Measurements from ENCODE around the gene ITGB1. TPM values are rescaled to one million over a fixed set of nuclear protein-coding genes. Genes with fewer than 3 reads are reported as not detected.

Gene ITGB1
- total RNA-seq, 1 experiment from 2014 or later, result 223 TPM

DNA sequence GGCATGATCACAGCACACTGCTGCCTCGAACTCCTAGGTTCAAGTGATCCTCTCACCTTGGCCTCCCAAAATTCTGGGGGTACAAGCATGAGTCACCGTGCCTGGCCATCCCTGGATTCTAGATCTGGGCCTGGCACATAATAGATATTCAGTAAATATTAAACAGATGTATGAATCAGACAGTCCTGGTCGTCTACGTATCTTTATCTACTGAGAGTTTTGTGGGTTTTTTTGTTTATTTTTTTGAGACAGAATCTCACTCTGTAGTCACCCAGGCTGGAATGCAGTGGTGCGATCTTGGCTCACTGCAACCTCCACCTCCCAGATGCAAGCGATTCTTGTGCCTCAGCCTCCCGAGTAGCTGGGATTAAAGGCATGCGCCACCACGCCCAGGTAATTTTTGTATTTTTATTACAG lies 24.3 kb upstream of the ITGB1 start:
- no peak for TF ChIP-seq CTCF (conservative IDR thresholded peaks at IDR 0.05)
- H2AK5ac ChIP-seq (ENCODE audit: insufficient read length, low read length), result no peak overlapping the region
- no peak overlapping the region for H2BK20ac ChIP-seq (ENCODE audit: low read depth, low read length, poor library complexity, severe bottlenecking)
- H2BK12ac ChIP-seq (ENCODE audit: insufficient read length, low read depth, low read length), result no peak overlapping the region
- H3T11ph ChIP-seq (ENCODE audit: low read length), result no peak overlapping the region
- no peak overlapping the region for H3K14ac ChIP-seq (ENCODE audit: insufficient read depth, low read length)
- no peaks in the 10 kb centered on the region for H3K27me3 ChIP-seq (ENCODE audit: insufficient read depth, low read length)
- Mint-ChIP-seq H3K27ac (no peak overlapping the region), H3K36me3 (ENCODE audit: insufficient read depth in 1 of 3, low read depth in 3 of 3) (no peaks in the 10 kb centered on the region), H3K27me3 (ENCODE audit: low read depth) (no peaks in the 10 kb centered on the region), H3K4me1 (peaks cover 28 to 40% of the 10 kb centered on the region in 2 experiments), H3K9me3 (peaks cover 0 to 2% of the 10 kb centered on the region in 2 experiments; a peak in 1 of 5 replicates), H3K4me3 (no peak overlapping the region)
- H4K8ac ChIP-seq (replicated peaks; ENCODE audit: insufficient read length, low read depth, low read length), result no peak overlapping the region
- H3K23ac ChIP-seq (ENCODE audit: insufficient read length, low read depth, low read length), result no peak overlapping the region
- no peak overlapping the region for H2BK15ac ChIP-seq (ENCODE audit: low read depth, low read length)
- H2BK120ac ChIP-seq (ENCODE audit: low read depth, low read length, poor library complexity, severe bottlenecking), result no peak overlapping the region
- H4K5ac ChIP-seq (ENCODE audit: insufficient read length, low read depth, low read length), result no peak overlapping the region
- H2AFZ ChIP-seq (ENCODE audit: low read length), result no peak overlapping the region
- H3K18ac ChIP-seq (ENCODE audit: insufficient read length, low read depth, low read length), result no peak overlapping the region
- H3K23me2 ChIP-seq (ENCODE audit: insufficient read length, low read depth, low read length, poor library complexity, severe bottlenecking), result no peaks in the 10 kb centered on the region
- no peak overlapping the region for H4K91ac ChIP-seq (ENCODE audit: insufficient read length, low read depth, low read length)
- no peaks in the 10 kb centered on the region for H3K9me3 ChIP-seq (ENCODE audit: control insufficient read depth, low read depth, low read length)
- no peak overlapping the region for H3K56ac ChIP-seq (ENCODE audit: insufficient read length, low read depth, low read length)
- no peak overlapping the region for H3K4me2 ChIP-seq (ENCODE audit: insufficient read depth, insufficient read length, low read length)
- H3K4me1 ChIP-seq (ENCODE audit: insufficient read depth, low read length), result no peaks in the 10 kb centered on the region
- H4K20me1 ChIP-seq (ENCODE audit: control insufficient read depth, insufficient read depth, insufficient read length), result no peaks in the 10 kb centered on the region
- no peak overlapping the region for H3K4ac ChIP-seq (ENCODE audit: low read depth, low read length)
- H3K79me1 ChIP-seq (ENCODE audit: insufficient read depth, low read depth, low read length, poor library complexity, severe bottlenecking), result no peaks in the 10 kb centered on the region
- no CpG with 5 or more reads among the region's 9 CpGs for WGBS (ENCODE audit: extremely low coverage, insufficient read length, low lambda C conversion rate)
- no peak overlapping the region for H2BK5ac ChIP-seq (ENCODE audit: insufficient read length, low read length)
- no peaks in the 10 kb centered on the region for H3K79me2 ChIP-seq (ENCODE audit: insufficient read depth, low read length)
- H3K27ac ChIP-seq (ENCODE audit: insufficient read length, low read depth, low read length), result no peak overlapping the region
- no peak overlapping the region for H3K9ac ChIP-seq (ENCODE audit: extremely low read depth, insufficient read length, low read length)
- no peak for DNase-seq

Data from H9 (cell line).